ENCODE results near the gene KIF12.
"Not testable (repeated sequence)": the region's sequence is repeated elsewhere in the genome, so short reads cannot be mapped to it uniquely, and the experiment has no call there.

The KIF12 gene

GRCh38 chr9:114046237-114046755 is 52.8 kb downstream of the KIF12 start:
- no peak for DNase-seq (ENCODE audit: low read depth)

GRCh38 chr9:114043660-114044059 is 55.4 kb downstream of the KIF12 start:
- not testable (repeated sequence) for DNase-seq (ENCODE audit: low read depth)

Measured in non-pigmented ciliary epithelial cell (primary cell).